GM12878 (cell line): Measurements from ENCODE around the gene ACSF3. TPM values are rescaled to one million over a fixed set of nuclear protein-coding genes. Genes with fewer than 3 reads are reported as not detected.
A peak's percentile ranks its signal among the peaks of the same experiment; 100 is the strongest.

ENCODE experiments used
- ATAC-seq: fragments of 200-7000 bp; cut with Tn5 transposase; 3 replicates; pipeline ENCODE4 v1.9.1; 2020; ENCODE audit warnings: mild to moderate bottlenecking, moderate library complexity
- BruUV-seq: library from RNA; stranded (reverse); fragments of 400-500 nt; replicated peaks from 2 replicates; lab custom pipeline; 2021; lab: Mats Ljungman, UMichigan
- CTCF ChIA-PET: fragments of 300-600 bp; sonication (Branson Sonifier 250); formaldehyde crosslinking; extraction: SDS; loops from one replicate; lab custom pipeline; 2021; ENCODE audit warnings: inconsistent platforms; lab: Yijun Ruan, JAX
- POLR2A ChIA-PET: fragments of 350-600 bp; formaldehyde crosslinking; extraction: SDS; loops from one replicate; lab custom pipeline; 2021; ENCODE audit warnings: inconsistent platforms; lab: Charles Lee
- RAD21 ChIA-PET: fragments of 300-600 bp; sonication (Branson Sonifier 250); formaldehyde crosslinking; loops from one replicate; lab custom pipeline; 2023; ENCODE audit warnings: antibody characterized with exemption; ENCODE audit not compliant: unreplicated experiment; lab: Charles Lee
- SMC1A ChIA-PET: fragments of 300-600 bp; sonication (Branson Sonifier 250); formaldehyde crosslinking; loops from one replicate; lab custom pipeline; 2023; ENCODE audit not compliant: unreplicated experiment, uncharacterized antibody; lab: Charles Lee
- DNase-seq: peaks from one replicate; pipeline ENCODE4 v3.0.0-alpha.2; 2011; ENCODE audit warnings: low read depth, low spot score
- FAIRE-seq: peaks from 3 replicates; lab custom pipeline; 2011; peaks lifted over from hg19 to GRCh38; lab: Jason Lieb, UNC
- H2AFZ ChIP-seq: 2 replicates; pipeline ENCODE4 v1.6.0; 2011; ENCODE audit warnings: low read depth, low read length, control low read depth; ENCODE audit not compliant: control insufficient read depth
- H3K27ac ChIP-seq: 2 replicates; pipeline ENCODE4 v1.5.1; 2011; ENCODE audit warnings: control low read depth; ENCODE audit not compliant: control insufficient read depth, insufficient read depth
- H3K27me3 ChIP-seq, 2 experiments: replicated peaks in 1 of 2; 2 replicates each; pipeline versions ENCODE4 v1.6.0 to v1.6.1; 2011; ENCODE audit warnings: low read length in 1 of 2; ENCODE audit not compliant: control insufficient read depth in 2 of 2, insufficient read depth in 2 of 2
- H3K36me3 ChIP-seq, 2 experiments: 2 replicates each; pipeline ENCODE4 v1.5.1; 2011; ENCODE audit warnings: low read length in 1 of 2; ENCODE audit not compliant: control insufficient read depth in 2 of 2, insufficient read depth in 2 of 2
- H3K4me1 ChIP-seq: 2 replicates; pipeline ENCODE4 v1.6.1; 2011; ENCODE audit warnings: mild to moderate bottlenecking, low read length, moderate library complexity, mixed read lengths; ENCODE audit not compliant: control insufficient read depth, insufficient read depth
- H3K4me2 ChIP-seq: 2 replicates; pipeline ENCODE4 v1.6.0; 2011; ENCODE audit warnings: control low read depth; ENCODE audit not compliant: control insufficient read depth, insufficient read depth
- H3K4me3 ChIP-seq: fragments of 200-600 bp; sonication (generic); 2 replicates; pipeline ENCODE4 v1.5.1; 2016
- H3K79me2 ChIP-seq: 2 replicates; pipeline ENCODE4 v1.6.0; 2011; ENCODE audit warnings: low read length; ENCODE audit not compliant: control insufficient read depth, insufficient read depth
- H3K9ac ChIP-seq: 2 replicates; pipeline ENCODE4 v1.8.0; 2011; ENCODE audit warnings: low read length, control low read depth, mixed read lengths; ENCODE audit not compliant: control insufficient read depth, insufficient read depth
- H3K9me3 ChIP-seq: replicated peaks from 3 replicates; pipeline ENCODE4 v1.5.1; 2011; ENCODE audit warnings: mild to moderate bottlenecking, low read length; ENCODE audit not compliant: control insufficient read depth, insufficient read depth
- H4K20me1 ChIP-seq: 2 replicates; pipeline ENCODE4 v1.6.0; 2011; ENCODE audit not compliant: control insufficient read depth, insufficient read depth
- ATF7 ChIP-seq: fragments of 450-650 bp; IDR thresholded peaks from 2 replicates; pipeline ENCODE4 v1.6.1; 2016; ENCODE audit warnings: low read depth, mild to moderate bottlenecking
- EGR1 ChIP-seq, 2 experiments: IDR thresholded peaks; 1 replicate in 1 of 2; 2 replicates in 1 of 2; pipeline ENCODE4 v1.6.1; 2011 to 2012; ENCODE audit warnings: low read depth in 2 of 2, low read length in 2 of 2, borderline replicate concordance in 1 of 2, mild to moderate bottlenecking in 1 of 2, moderate library complexity in 1 of 2
- JUND ChIP-seq: IDR thresholded peaks from 2 replicates; pipeline ENCODE4 v1.6.1; 2012; ENCODE audit warnings: low read depth, mild to moderate bottlenecking, low read length, improper control_type of control experiment, moderate library complexity
- ZBTB40 ChIP-seq: fragments of 450-650 bp; IDR thresholded peaks from 2 replicates; pipeline ENCODE4 v1.6.1; 2016; ENCODE audit warnings: mild to moderate bottlenecking, moderate library complexity, borderline replicate concordance
- ZNF687 ChIP-seq: fragments of 450-650 bp; IDR thresholded peaks from 2 replicates; pipeline ENCODE4 v1.6.1; 2017; ENCODE audit warnings: mild to moderate bottlenecking, moderate library complexity
- WGBS: methylation state at CpG from one replicate; pipeline ENCODE4 v1.1.6; 2016; ENCODE audit warnings: low lambda C conversion rate; ENCODE audit not compliant: insufficient replicate concordance, insufficient coverage; ENCODE audit errors: missing lambda C conversion rate; 5-methylcytosine and 5-hydroxymethylcytosine counted together
- in situ Hi-C: fragments of 300-500 bp; cut with MboI; formaldehyde crosslinking; loops from 9 replicates; pipeline ENCODE4 v1.14.3; 2018; ENCODE audit warnings: mixed read lengths
- intact Hi-C: fragments of 100-400 bp; cut with micrococcal nuclease; formaldehyde crosslinking; loops from one replicate; pipeline ENCODE4 v1.14.2; 2022; ENCODE audit not compliant: unreplicated experiment
- polyA plus RNA-seq, 11 experiments: library from polyadenylated mRNA; depleted of rRNA in 4 of 11; unstranded in 6 of 11; stranded (reverse) in 5 of 11; fragments of >200 nt; fragmentation: Nextera tagmentation in 4 of 11; fragmentation: Illumina TruSeq in 1 of 11; extraction: Ambion mirVana in 4 of 11; extraction: Trizol in 1 of 11; gene quantifications; 1 replicate in 1 of 11; 2 replicates in 10 of 11; pipeline versions ENCODE4 v1.2.1 to v1.2.3, GENCODE V29; 2011 to 2016; ENCODE audit warnings: inconsistent platforms in 2 of 11, missing spikeins in 2 of 11, low read depth in 1 of 11
- total RNA-seq, 4 experiments: library from RNA; depleted of rRNA in 3 of 4; stranded (reverse); fragments of >200 nt in 3 of 4; fragmentation: Illumina TruSeq in 1 of 4; extraction: Trizol in 1 of 4; gene quantifications; 2 replicates each; pipeline versions ENCODE4 v1.2.1 to v1.2.3, GENCODE V29; 2013 to 2021

Gene ACSF3
- total and polyA plus RNA-seq, 10 of the 15 experiments (the other 5 are each of a cell fraction or from before 2014, with no cell fraction given) = 1.0 to 44.4 (median 25.8) TPM

DNA sequence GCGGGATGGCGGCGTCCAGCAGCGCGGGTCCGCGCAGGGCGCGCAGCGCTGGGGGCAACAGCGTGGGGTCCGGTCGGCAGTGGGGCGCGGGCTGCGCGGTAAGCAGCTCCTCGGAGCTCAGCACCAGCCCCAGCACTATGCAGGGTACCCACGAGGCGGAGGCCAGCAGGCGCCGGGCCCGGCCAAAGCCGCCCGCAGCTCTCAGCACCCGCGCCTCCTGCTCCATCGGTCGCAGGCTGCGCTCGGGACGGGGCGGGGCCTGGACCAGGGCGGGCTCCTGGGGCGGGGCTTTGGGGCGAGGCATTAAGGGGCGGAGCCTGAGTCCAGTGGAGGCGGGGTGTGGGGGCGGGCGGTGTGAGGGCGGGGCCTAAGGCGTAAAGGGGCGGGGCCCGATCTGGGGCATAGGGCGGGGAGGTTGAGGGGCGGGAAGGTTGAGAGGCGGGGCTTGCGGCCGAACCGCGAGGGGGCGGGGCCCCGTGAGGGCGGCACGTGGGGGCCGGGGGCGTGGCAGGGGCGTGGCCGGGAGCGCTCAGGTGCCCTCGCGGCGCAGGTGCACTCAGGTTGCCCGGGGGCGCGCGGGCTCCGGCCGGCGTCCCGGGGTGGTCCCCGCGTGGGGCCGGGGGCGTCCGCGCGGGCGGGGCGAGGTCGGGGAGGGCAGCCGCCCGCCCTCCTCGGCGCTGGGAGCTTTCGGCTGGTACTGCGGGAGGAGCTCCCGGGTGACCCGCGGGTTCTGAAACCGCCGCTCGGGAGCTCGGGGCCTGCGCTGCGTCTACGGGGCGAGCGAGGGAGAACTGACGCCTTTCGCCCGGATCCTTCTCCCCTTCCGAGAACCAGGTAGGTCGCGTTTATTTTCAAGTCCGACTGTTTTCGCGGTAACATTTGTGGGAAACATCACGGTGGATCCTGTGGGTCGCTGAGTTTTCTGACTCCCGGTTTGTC is 108.1 kb downstream of the ACSF3 start:
- Histone ChIP-seq H3K4me3 (no peak overlapping the region), H3K36me3 (no peaks in the 10 kb centered on the region), H3K4me1 (no peaks in the 10 kb centered on the region), H3K9ac (no peak overlapping the region), H3K9me3 (peaks cover 3% of the 10 kb centered on the region; the same call in 1 of the 3 replicates), H3K79me2 (no peaks in the 10 kb centered on the region), H3K27ac (no peak overlapping the region), H2AFZ (no peak overlapping the region), H4K20me1 (no peaks in the 10 kb centered on the region), H3K4me2 (no peak overlapping the region), H3K27me3 (peaks cover 3 to 9% of the 10 kb centered on the region in 2 experiments; a peak in 3 of 4 replicates)
- ATAC-seq (peak; percentile 62), DNase-seq (no peak), FAIRE-seq (peak; percentile 69)
- ChIA-PET RAD21 (no interaction called here), CTCF (no interaction called here), POLR2A (no interaction called here), SMC1A (no interaction called here)
- no TSS peak for BruUV-seq
- in situ Hi-C loops (no loop called here), intact Hi-C loops (no loop called here)
- TF ChIP-seq EGR1 (IDR thresholded peaks at IDR 0.05; ENCODE audit: borderline replicate concordance in 1 of 2, low read depth in 2 of 2, low read length in 2 of 2) (0 out of 3 replicates have a peak, but pooled peaks of 1 of the 2 experiments have one; percentile 17), ZNF687 (no peak), ZBTB40 (no peak), JUND (no peak), ATF7 (no peak)
- WGBS = 26% methylated on average over 50 of the region's 111 CpGs
